NCI-H2227 (cell line): ENCODE data around the gene RRAGB.
"Not testable (repeated sequence)": the region's sequence is repeated elsewhere in the genome, so short reads cannot be mapped to it uniquely, and the experiment has no call there.

Experiments used
- DNase-seq: peaks from one replicate; lab custom pipeline; 2025; ENCODE audit not compliant: unreplicated experiment; lab: John Stamatoyannopoulos, UW

The RRAGB gene

GRCh38 chrX:55767100-55767499, 49.6 kb downstream of the RRAGB start:
- DNase-seq: no peak

GRCh38 chrX:55774419-55774818, 56.9 kb downstream of the RRAGB start:
- not testable (repeated sequence) for DNase-seq

GRCh38 chrX:55777596-55777995, 60.0 kb downstream of the RRAGB start:
- no peak for DNase-seq

- DNase-seq: no peak
These were observed 60.8 kb downstream of the RRAGB start for GRCh38 chrX:55778322-55778721.

GRCh38 chrX:55783723-55784122, 66.2 kb downstream of the RRAGB start:
- DNase-seq: no peak

GRCh38 chrX:55787063-55787462, 69.5 kb downstream of the RRAGB start:
- no peak for DNase-seq

GRCh38 chrX:55787727-55788126, 70.2 kb downstream of the RRAGB start:
- no peak for DNase-seq

GRCh38 chrX:55794405-55794804, 76.9 kb downstream of the RRAGB start:
- no peak for DNase-seq

GRCh38 chrX:55796496-55796895, 78.9 kb downstream of the RRAGB start:
- no peak for DNase-seq

- no peak for DNase-seq
These were observed 84.3 kb downstream of the RRAGB start for GRCh38 chrX:55801811-55802210.
